GM12878 (cell line): ENCODE results near the gene SYMPK.

Source experiments
- CEBPB ChIP-seq, 2 experiments: fragments of 150-350 bp in 1 of 2; IDR thresholded peaks; 2 replicates each; pipeline ENCODE4 v1.6.1; 2012 to 2014; ENCODE audit warnings: low read depth in 2 of 2, low read length in 2 of 2, borderline replicate concordance in 1 of 2, inconsistent platforms in 1 of 2
- EZH2 ChIP-seq: IDR thresholded peaks from 2 replicates; pipeline ENCODE4 v1.6.1; 2012; ENCODE audit warnings: low read depth, mild to moderate bottlenecking, control low read depth, inconsistent platforms, low read length, borderline replicate concordance; ENCODE audit not compliant: control insufficient read depth
- FOS ChIP-seq: IDR thresholded peaks from 3 replicates; pipeline ENCODE4 v1.6.1; 2011; ENCODE audit warnings: borderline replicate concordance; ENCODE audit not compliant: insufficient read length; ENCODE audit errors: extremely low read depth
- IKZF2 ChIP-seq, 2 experiments: fragments of 450-650 bp; IDR thresholded peaks; 2 replicates each; pipeline ENCODE4 v1.6.1; 2017; ENCODE audit warnings: mild to moderate bottlenecking in 2 of 2, moderate library complexity in 2 of 2
- POLR2A ChIP-seq: IDR thresholded peaks from 2 replicates; pipeline ENCODE4 v1.6.1; 2011; ENCODE audit warnings: low read depth, mild to moderate bottlenecking, low read length
- RAD21 ChIP-seq: IDR thresholded peaks from 2 replicates; pipeline ENCODE4 v1.6.1; 2011; ENCODE audit warnings: mild to moderate bottlenecking, low read depth, low read length, moderate library complexity; ENCODE audit not compliant: insufficient read depth
- SIN3A ChIP-seq: IDR thresholded peaks from 2 replicates; pipeline ENCODE4 v1.6.1; 2012; ENCODE audit warnings: low read depth, low read length, improper control_type of control experiment
- TF ChIP-seq, protein P1 (sequence below), 3 experiments: IDR thresholded peaks in 2 of 3; conservative IDR thresholded peaks in 1 of 3; 2 replicates each; pipeline ENCODE4 v1.5.1; 2011; ENCODE audit warnings: low read depth in 3 of 3, low read length in 3 of 3, mild to moderate bottlenecking in 3 of 3, control low read depth in 2 of 3, moderate library complexity in 2 of 3, inconsistent platforms in 1 of 3, mixed read lengths in 1 of 3; ENCODE audit not compliant: control insufficient read depth in 2 of 3, insufficient read depth in 1 of 3; ENCODE audit errors: extremely low read depth in 1 of 3
- TF ChIP-seq, protein P2 (sequence below): IDR thresholded peaks from 2 replicates; pipeline ENCODE4 v1.6.1; 2012; ENCODE audit warnings: low read length, inconsistent platforms
- TF ChIP-seq, protein P3 (sequence below): fragments of 450-650 bp; IDR thresholded peaks from 2 replicates; pipeline ENCODE4 v1.6.1; 2016; ENCODE audit warnings: mild to moderate bottlenecking

DNA sequence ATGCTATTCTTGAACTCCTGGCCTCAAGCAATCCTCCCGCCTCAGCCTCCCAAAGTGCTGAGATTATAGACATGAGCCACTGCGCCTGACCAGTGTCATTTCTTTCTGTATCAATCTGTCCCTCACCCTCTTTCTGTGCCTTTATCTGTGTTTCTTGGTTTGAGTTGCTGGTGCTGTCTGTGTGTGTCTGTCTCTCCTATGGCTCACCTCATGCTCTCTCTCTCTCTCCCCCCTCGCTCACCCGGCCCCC, 13.1 kb upstream of the SYMPK start:
- TF ChIP-seq RAD21 (no peak), IKZF2 (IDR thresholded peaks at IDR 0.05) (no peak), EZH2 (no peak), CEBPB (IDR thresholded peaks at IDR 0.05; ENCODE audit: borderline replicate concordance in 1 of 2, low read depth in 2 of 2, low read length in 2 of 2) (no peak), POLR2A (no peak), FOS (no peak), SIN3A (no peak)
- TF ChIP-seq, protein P1, sequence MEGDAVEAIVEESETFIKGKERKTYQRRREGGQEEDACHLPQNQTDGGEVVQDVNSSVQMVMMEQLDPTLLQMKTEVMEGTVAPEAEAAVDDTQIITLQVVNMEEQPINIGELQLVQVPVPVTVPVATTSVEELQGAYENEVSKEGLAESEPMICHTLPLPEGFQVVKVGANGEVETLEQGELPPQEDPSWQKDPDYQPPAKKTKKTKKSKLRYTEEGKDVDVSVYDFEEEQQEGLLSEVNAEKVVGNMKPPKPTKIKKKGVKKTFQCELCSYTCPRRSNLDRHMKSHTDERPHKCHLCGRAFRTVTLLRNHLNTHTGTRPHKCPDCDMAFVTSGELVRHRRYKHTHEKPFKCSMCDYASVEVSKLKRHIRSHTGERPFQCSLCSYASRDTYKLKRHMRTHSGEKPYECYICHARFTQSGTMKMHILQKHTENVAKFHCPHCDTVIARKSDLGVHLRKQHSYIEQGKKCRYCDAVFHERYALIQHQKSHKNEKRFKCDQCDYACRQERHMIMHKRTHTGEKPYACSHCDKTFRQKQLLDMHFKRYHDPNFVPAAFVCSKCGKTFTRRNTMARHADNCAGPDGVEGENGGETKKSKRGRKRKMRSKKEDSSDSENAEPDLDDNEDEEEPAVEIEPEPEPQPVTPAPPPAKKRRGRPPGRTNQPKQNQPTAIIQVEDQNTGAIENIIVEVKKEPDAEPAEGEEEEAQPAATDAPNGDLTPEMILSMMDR (IDR thresholded peaks at IDR 0.05 in 2 of 3, conservative IDR thresholded peaks at IDR 0.05 in 1 of 3; ENCODE audit: control insufficient read depth in 2 of 3, extremely low read depth in 1 of 3, insufficient read depth in 1 of 3, low read depth in 3 of 3, low read length in 3 of 3), result no peak
- TF ChIP-seq, protein P2, sequence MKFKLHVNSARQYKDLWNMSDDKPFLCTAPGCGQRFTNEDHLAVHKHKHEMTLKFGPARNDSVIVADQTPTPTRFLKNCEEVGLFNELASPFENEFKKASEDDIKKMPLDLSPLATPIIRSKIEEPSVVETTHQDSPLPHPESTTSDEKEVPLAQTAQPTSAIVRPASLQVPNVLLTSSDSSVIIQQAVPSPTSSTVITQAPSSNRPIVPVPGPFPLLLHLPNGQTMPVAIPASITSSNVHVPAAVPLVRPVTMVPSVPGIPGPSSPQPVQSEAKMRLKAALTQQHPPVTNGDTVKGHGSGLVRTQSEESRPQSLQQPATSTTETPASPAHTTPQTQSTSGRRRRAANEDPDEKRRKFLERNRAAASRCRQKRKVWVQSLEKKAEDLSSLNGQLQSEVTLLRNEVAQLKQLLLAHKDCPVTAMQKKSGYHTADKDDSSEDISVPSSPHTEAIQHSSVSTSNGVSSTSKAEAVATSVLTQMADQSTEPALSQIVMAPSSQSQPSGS, result no peak
- TF ChIP-seq, protein P3, sequence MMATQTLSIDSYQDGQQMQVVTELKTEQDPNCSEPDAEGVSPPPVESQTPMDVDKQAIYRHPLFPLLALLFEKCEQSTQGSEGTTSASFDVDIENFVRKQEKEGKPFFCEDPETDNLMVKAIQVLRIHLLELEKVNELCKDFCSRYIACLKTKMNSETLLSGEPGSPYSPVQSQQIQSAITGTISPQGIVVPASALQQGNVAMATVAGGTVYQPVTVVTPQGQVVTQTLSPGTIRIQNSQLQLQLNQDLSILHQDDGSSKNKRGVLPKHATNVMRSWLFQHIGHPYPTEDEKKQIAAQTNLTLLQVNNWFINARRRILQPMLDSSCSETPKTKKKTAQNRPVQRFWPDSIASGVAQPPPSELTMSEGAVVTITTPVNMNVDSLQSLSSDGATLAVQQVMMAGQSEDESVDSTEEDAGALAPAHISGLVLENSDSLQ, result no peak
